ENCODE results near the gene HNRNPH1.

Gene HNRNPH1

GRCh38 chr5:179606910-179607159 is 16.6 kb downstream of the HNRNPH1 start:
- TF ChIP-seq, protein P1, sequence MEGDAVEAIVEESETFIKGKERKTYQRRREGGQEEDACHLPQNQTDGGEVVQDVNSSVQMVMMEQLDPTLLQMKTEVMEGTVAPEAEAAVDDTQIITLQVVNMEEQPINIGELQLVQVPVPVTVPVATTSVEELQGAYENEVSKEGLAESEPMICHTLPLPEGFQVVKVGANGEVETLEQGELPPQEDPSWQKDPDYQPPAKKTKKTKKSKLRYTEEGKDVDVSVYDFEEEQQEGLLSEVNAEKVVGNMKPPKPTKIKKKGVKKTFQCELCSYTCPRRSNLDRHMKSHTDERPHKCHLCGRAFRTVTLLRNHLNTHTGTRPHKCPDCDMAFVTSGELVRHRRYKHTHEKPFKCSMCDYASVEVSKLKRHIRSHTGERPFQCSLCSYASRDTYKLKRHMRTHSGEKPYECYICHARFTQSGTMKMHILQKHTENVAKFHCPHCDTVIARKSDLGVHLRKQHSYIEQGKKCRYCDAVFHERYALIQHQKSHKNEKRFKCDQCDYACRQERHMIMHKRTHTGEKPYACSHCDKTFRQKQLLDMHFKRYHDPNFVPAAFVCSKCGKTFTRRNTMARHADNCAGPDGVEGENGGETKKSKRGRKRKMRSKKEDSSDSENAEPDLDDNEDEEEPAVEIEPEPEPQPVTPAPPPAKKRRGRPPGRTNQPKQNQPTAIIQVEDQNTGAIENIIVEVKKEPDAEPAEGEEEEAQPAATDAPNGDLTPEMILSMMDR (IDR thresholded peaks at IDR 0.05), result no peak
- no peak for TF ChIP-seq ZFX (IDR thresholded peaks at IDR 0.05; ENCODE audit: borderline replicate concordance)

GRCh38 chr5:179606071-179606909 is 17.2 kb downstream of the HNRNPH1 start:
- TF ChIP-seq, protein P1 (IDR thresholded peaks at IDR 0.05), result no peak
- H3K27ac ChIP-seq, result no peak overlapping the region

More at GRCh38 chr5:179606910-179607159, 16.6 kb downstream of the HNRNPH1 start:
- no peak overlapping the region for H3K27ac ChIP-seq

DNA sequence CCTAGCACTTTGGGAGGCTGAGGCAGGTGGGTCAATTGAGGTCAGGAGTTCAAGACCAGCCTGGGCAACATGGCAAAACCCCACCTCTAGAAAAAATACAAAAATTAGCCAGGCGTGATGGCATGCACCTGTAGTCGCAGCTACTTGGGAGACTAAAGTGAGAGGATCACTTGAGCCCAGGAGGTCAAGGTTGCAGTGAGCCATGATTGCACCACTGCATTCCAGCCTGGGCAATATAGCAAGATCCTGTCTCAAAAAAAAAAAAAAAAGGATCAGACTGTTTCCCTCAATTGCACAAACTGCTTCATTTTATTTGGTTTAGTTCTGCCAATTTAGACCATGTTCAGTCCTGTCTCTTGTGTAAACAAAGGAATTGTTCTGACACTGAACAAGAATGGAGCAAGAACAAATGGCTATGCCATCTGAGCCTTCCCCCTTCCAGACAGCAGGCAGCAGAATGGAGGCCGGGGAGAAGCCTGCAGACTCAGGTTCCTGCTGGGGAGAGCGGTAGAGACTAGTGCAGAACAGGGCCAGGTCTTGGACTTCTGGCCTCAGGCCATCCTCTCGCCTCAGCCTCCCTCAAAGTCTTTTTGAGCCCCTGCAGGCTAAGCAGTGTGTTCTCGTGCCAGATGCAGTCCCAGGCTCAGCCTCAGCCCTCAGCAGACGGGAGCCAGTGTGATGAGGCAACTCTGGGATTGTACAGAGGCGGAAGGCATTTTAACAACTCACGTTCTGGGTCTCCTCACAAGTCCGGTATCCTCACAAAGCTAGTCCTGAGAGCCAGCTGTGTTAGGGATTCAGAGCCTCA is 18.2 kb downstream of the HNRNPH1 start:
- H3K27ac ChIP-seq, result no peak overlapping the region
- no peak for TF ChIP-seq ZFX (IDR thresholded peaks at IDR 0.05; ENCODE audit: borderline replicate concordance)
- TF ChIP-seq, protein P1 (IDR thresholded peaks at IDR 0.05), result no peak

DNA sequence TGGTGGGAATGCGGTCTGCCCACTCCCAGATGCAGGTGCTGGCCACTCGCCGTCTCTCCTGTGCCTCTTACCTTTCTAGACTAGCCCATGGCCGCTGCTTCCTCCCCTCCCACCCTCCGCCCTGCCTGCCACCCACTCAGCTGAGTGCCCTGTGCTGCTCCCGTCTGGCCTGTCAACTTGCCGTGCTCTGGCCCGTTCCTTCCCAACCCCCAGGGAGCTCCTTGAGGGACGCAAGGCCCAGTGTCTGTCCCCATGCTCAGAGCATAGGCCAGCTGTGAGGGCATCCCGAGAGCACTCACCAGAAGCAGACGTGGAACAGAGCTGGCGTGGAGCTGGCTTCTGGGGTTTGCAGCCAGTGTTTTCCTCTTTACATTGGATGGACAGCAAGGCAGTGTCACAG is 20.2 kb downstream of the HNRNPH1 start:
- TF ChIP-seq ZFX (IDR thresholded peaks at IDR 0.05; ENCODE audit: borderline replicate concordance), result no peak
- TF ChIP-seq, protein P1 (IDR thresholded peaks at IDR 0.05), result no peak
- no peak overlapping the region for H3K27ac ChIP-seq

DNA sequence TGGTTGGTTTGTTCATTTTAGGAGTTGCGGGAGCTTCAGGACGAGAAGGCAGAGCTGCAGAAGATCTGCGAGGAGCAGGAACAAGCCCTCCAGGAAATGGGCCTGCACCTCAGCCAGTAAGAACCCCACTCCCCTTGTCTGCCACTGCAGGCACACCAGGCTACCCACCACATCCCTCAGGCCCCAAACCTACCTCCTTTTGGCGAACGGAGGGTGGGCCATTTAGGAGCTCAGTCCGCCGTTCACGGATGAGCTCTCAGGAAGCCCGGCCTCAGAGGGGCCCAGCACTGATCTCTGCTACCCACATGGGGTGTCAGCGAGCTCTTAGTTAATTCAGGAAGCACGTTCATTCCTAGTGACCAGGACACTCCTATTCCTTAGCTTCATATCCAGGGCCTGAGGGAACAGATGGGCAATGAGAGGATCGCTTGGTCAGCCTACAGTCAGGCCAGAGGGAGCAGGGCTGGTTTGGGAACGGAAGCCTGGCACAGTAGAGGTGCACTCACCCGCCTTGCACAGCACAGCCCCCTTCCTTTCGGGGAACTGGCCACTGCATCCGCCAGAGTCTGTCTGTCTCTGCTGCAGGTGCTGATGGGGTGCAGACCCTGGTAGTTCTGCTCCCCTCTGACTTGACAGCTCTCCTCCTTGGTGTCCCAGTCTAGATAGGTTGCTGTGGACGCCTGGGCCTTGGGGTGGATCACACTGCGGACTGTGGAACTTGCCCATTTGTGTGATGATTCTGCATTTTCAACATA is 21.4 kb downstream of the HNRNPH1 start:
- TF ChIP-seq, protein P1 (IDR thresholded peaks at IDR 0.05), result no peak
- TF ChIP-seq ZFX (IDR thresholded peaks at IDR 0.05; ENCODE audit: borderline replicate concordance), result no peak

GRCh38 chr5:179599973-179600372 is 23.5 kb downstream of the HNRNPH1 start:
- TF ChIP-seq, protein P1 (IDR thresholded peaks at IDR 0.05), result no peak
- TF ChIP-seq ZFX (IDR thresholded peaks at IDR 0.05; ENCODE audit: borderline replicate concordance), result no peak
- H3K27ac ChIP-seq, result no peak overlapping the region

More for the DNA sequence above, 21.4 kb downstream of the HNRNPH1 start:
- H3K27ac ChIP-seq, result no peak overlapping the region

All from 22Rv1 (cell line).